ENCODE data around the gene DPY19L2.
"Not testable (repeated sequence)": the region's sequence is repeated elsewhere in the genome, so short reads cannot be mapped to it uniquely, and the experiment has no call there.

DNA sequence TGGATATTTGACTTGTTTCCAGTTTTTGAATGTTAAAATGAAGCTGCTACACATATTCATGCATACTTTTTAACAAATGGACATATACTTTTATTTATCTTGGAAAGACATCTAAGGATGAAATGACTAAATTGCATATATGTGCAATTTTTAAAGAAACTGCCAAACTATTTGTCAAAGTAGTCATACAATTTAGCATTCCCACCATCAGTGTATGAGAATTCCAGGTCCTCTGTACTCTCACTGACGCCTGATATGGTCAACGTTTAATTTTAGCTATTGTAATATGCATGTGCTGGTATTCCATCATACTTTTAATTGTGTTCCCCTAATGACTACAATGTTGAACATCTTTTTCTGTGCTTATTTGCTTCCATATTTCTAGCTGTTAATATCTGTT, 22.5 kb upstream of the DPY19L2 start:
- TF ChIP-seq CTCF, POLR2A (IDR thresholded peaks at IDR 0.05): not testable (repeated sequence)
